Measurements from ENCODE around the gene SPEF2. TPM values are rescaled to one million over a fixed set of nuclear protein-coding genes. Genes with fewer than 3 reads are reported as not detected.
"Not testable (repeated sequence)": the region's sequence is repeated elsewhere in the genome, so short reads cannot be mapped to it uniquely, and the experiment has no call there.

SPEF2 gene
- total RNA-seq, 1 experiment from 2014 or later, result 10.6 TPM

GRCh38 chr5:35668319-35668718, 50.7 kb downstream of the SPEF2 start:
- ChIA-PET POLR2A (ENCODE audit: unreplicated experiment) (no interaction called here), CTCF (no interaction called here)
- DNase-seq, result no peak
- Histone ChIP-seq H3K79me2 (ENCODE audit: low read depth) (no peaks in the 10 kb centered on the region), H3K4me2 (no peak overlapping the region), H3K9me3 (ENCODE audit: insufficient read depth, low read depth) (no peaks in the 10 kb centered on the region), H3K4me1 (replicated peaks; ENCODE audit: insufficient read depth) (no peaks in the 10 kb centered on the region), H3K4me3 (no peak overlapping the region), H3K36me3 (ENCODE audit: low read depth) (no peaks in the 10 kb centered on the region), H3K27ac (no peak overlapping the region), H4K20me1 (ENCODE audit: insufficient read depth) (no peaks in the 10 kb centered on the region), H3K27me3 (ENCODE audit: insufficient read depth, low read depth) (no peaks in the 10 kb centered on the region), H3F3A (ENCODE audit: insufficient read depth, low read depth) (no peaks in the 10 kb centered on the region), H3K9me2 (ENCODE audit: insufficient read depth) (no peaks in the 10 kb centered on the region; the same call in 1 of the 2 replicates), H2AFZ (no peak overlapping the region)
- no TSS peak for BruUV-seq (replicated peaks)
- intact Hi-C loops (cut with micrococcal nuclease; ENCODE audit: unreplicated experiment), result no loop called here
- TF ChIP-seq, protein P1, sequence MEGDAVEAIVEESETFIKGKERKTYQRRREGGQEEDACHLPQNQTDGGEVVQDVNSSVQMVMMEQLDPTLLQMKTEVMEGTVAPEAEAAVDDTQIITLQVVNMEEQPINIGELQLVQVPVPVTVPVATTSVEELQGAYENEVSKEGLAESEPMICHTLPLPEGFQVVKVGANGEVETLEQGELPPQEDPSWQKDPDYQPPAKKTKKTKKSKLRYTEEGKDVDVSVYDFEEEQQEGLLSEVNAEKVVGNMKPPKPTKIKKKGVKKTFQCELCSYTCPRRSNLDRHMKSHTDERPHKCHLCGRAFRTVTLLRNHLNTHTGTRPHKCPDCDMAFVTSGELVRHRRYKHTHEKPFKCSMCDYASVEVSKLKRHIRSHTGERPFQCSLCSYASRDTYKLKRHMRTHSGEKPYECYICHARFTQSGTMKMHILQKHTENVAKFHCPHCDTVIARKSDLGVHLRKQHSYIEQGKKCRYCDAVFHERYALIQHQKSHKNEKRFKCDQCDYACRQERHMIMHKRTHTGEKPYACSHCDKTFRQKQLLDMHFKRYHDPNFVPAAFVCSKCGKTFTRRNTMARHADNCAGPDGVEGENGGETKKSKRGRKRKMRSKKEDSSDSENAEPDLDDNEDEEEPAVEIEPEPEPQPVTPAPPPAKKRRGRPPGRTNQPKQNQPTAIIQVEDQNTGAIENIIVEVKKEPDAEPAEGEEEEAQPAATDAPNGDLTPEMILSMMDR (conservative IDR thresholded peaks at IDR 0.05), result no peak
- TF ChIP-seq EZH2 (IDR thresholded peaks at IDR 0.05; ENCODE audit: low read depth), result no peak

DNA sequence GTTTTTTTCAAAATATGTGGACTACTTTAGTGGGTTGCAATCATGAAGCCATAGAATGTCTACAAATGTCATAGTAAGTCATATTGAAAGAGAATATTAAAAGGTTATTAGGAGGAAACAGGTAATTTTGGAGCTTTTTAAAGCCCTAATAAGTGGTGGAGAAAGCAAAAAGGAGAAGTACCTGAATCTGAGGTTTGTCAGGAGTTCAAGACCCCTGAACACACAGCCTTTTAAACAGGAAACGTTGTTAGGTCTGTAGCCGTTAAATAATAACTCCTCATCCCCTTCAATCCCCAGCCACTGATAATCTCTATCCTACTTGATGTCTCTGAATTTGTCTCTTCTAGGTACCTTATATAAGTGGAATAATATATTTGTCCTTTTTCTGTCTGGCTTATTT, 51.1 kb downstream of the SPEF2 start:
- DNase-seq, result no peak
- BruUV-seq (replicated peaks), result no TSS peak
- ChIA-PET CTCF (no interaction called here), POLR2A (ENCODE audit: unreplicated experiment) (no interaction called here)
- Histone ChIP-seq H3K79me2 (ENCODE audit: low read depth) (no peaks in the 10 kb centered on the region), H3F3A (ENCODE audit: insufficient read depth, low read depth) (no peaks in the 10 kb centered on the region), H3K27me3 (ENCODE audit: insufficient read depth, low read depth) (no peaks in the 10 kb centered on the region), H3K4me3 (no peak overlapping the region), H2AFZ (no peak overlapping the region), H4K20me1 (ENCODE audit: insufficient read depth) (no peaks in the 10 kb centered on the region), H3K4me1 (replicated peaks; ENCODE audit: insufficient read depth) (no peaks in the 10 kb centered on the region), H3K27ac (no peak overlapping the region), H3K9me2 (ENCODE audit: insufficient read depth) (no peaks in the 10 kb centered on the region), H3K36me3 (ENCODE audit: low read depth) (no peaks in the 10 kb centered on the region), H3K4me2 (no peak overlapping the region), H3K9me3 (ENCODE audit: insufficient read depth, low read depth) (no peaks in the 10 kb centered on the region)
- intact Hi-C loops (cut with micrococcal nuclease; ENCODE audit: unreplicated experiment), result no loop called here
- TF ChIP-seq, protein P1 (conservative IDR thresholded peaks at IDR 0.05), result no peak
- TF ChIP-seq EZH2 (IDR thresholded peaks at IDR 0.05; ENCODE audit: low read depth), result no peak

DNA sequence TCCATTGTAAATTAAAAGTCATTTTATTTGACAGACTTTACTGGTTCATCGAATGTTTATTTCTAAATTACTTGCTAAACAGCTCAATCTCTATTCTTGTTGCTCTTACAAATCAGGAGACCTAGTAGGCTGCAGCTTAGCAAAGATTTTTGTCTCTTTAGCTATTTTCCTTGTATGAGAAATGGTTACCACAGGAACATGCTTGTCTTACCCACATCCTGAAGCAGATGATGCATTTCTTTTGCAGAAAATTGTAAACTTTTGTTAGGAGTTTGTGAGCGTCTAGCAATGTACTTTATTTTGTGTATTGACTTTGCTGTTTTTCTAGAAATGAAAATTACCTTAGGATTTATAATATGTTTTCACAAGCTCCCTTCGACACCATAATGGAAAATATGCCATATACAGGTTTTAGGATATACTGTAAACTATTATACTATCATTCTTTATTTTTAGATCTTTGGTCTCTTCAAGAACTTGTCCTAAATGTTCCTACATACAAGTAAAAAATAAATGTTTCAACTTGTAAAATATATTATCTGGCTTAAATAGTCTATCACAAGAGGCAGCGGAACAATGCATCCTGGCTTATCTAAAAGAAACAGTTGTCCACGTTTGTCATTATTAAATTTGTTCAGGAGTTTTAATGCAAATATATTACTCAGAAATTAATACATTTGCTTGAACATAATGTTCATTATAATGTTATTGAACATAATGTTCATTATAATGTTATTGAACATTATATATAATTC, 54.1 kb downstream of the SPEF2 start:
- H3K36me3 ChIP-seq (ENCODE audit: low read depth), result no peaks in the 10 kb centered on the region
- ChIA-PET POLR2A (ENCODE audit: unreplicated experiment) (interaction anchor here (0.6 kb wide), 1 partner anchor 694 kb away, joined by 12 read pairs; no protein-coding TSS in a partner anchor), CTCF (no interaction called here)
- H3K27ac ChIP-seq, result no peak overlapping the region
- no peaks in the 10 kb centered on the region for H3F3A ChIP-seq (ENCODE audit: insufficient read depth, low read depth)
- no peaks in the 10 kb centered on the region for H4K20me1 ChIP-seq (ENCODE audit: insufficient read depth)
- TF ChIP-seq, protein P1 (conservative IDR thresholded peaks at IDR 0.05), result no peak
- no peak for TF ChIP-seq EZH2 (IDR thresholded peaks at IDR 0.05; ENCODE audit: low read depth)
- no peak overlapping the region for H2AFZ ChIP-seq
- no peak for DNase-seq
- H3K4me3 ChIP-seq, result no peak overlapping the region
- no peaks in the 10 kb centered on the region for H3K4me1 ChIP-seq (replicated peaks; ENCODE audit: insufficient read depth)
- H3K79me2 ChIP-seq (ENCODE audit: low read depth), result no peaks in the 10 kb centered on the region
- 0 out of 2 replicates have a peak, but pooled peaks cover 3% of the 10 kb centered on the region for H3K9me2 ChIP-seq (ENCODE audit: insufficient read depth)
- H3K4me2 ChIP-seq, result no peak overlapping the region
- intact Hi-C loops (cut with micrococcal nuclease; ENCODE audit: unreplicated experiment), result no loop called here
- H3K27me3 ChIP-seq (ENCODE audit: insufficient read depth, low read depth), result no peaks in the 10 kb centered on the region
- no TSS peak for BruUV-seq (replicated peaks)
- H3K9me3 ChIP-seq (ENCODE audit: insufficient read depth, low read depth), result no peaks in the 10 kb centered on the region

DNA sequence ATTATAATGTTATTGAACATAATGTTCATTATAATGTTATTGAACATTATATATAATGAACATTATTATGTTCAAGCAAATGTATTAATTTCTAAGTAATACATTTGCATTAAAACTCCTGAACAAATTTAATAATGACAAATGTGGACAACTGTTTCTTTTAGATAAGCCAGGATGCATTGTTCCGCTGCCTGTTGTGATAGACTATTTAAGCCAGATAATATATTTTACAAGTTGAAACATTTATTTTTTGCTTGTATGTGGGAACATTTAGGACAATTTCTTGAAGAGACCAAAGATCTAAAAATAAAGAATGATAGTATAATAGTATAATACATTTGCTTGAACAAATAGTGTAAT, 54.6 kb downstream of the SPEF2 start:
- H3K9me2 ChIP-seq (ENCODE audit: insufficient read depth); H3K36me3 ChIP-seq (ENCODE audit: low read depth); H3K27me3 ChIP-seq (ENCODE audit: insufficient read depth, low read depth); H4K20me1 ChIP-seq (ENCODE audit: insufficient read depth); H3K4me1 ChIP-seq (replicated peaks; ENCODE audit: insufficient read depth); H3F3A ChIP-seq (ENCODE audit: insufficient read depth, low read depth); H3K4me3 ChIP-seq; BruUV-seq (replicated peaks); POLR2A ChIA-PET (ENCODE audit: unreplicated experiment); H3K27ac ChIP-seq; H3K4me2 ChIP-seq; H3K9me3 ChIP-seq (ENCODE audit: insufficient read depth, low read depth); intact Hi-C loops (cut with micrococcal nuclease; ENCODE audit: unreplicated experiment); CTCF ChIA-PET; H3K79me2 ChIP-seq (ENCODE audit: low read depth); H2AFZ ChIP-seq; DNase-seq: not testable (repeated sequence)
